KMS-11 (cell line): Measurements from ENCODE around the gene RHEBL1.

Source experiments
- H2AFZ ChIP-seq: fragments of 200-600 bp; sonication (generic); 2 replicates; pipeline ENCODE4 v1.6.1; 2016; ENCODE audit warnings: antibody characterized with exemption, mixed run types, low read depth
- H3K27ac ChIP-seq: fragments of 200-600 bp; sonication (generic); 2 replicates; pipeline ENCODE4 v1.6.1; 2016; ENCODE audit warnings: mild to moderate bottlenecking, mixed run types
- H3K27me3 ChIP-seq: fragments of 200-600 bp; sonication (generic); 2 replicates; pipeline ENCODE4 v1.6.1; 2017; ENCODE audit warnings: mild to moderate bottlenecking, low read depth, mixed run types, moderate library complexity; ENCODE audit not compliant: insufficient read depth
- H3K36me3 ChIP-seq: fragments of 200-600 bp; sonication (generic); 2 replicates; pipeline ENCODE4 v1.6.1; 2017; ENCODE audit warnings: mild to moderate bottlenecking, mixed run types; ENCODE audit not compliant: insufficient read depth
- H3K4me1 ChIP-seq: fragments of 200-600 bp; sonication (generic); 2 replicates; pipeline ENCODE4 v1.6.1; 2016; ENCODE audit warnings: mild to moderate bottlenecking, low read depth, mixed run types; ENCODE audit not compliant: poor library complexity, severe bottlenecking
- H3K4me2 ChIP-seq: fragments of 200-600 bp; sonication (generic); 2 replicates; pipeline ENCODE4 v1.7.0; 2016; ENCODE audit warnings: mild to moderate bottlenecking, mixed run types
- H3K4me3 ChIP-seq: fragments of 200-600 bp; sonication (generic); IDR thresholded peaks from 2 replicates; pipeline ENCODE4 v1.6.1; 2017; ENCODE audit warnings: low read depth, low read length, mixed read lengths; ENCODE audit not compliant: insufficient read depth
- H3K79me2 ChIP-seq: fragments of 200-600 bp; sonication (generic); 2 replicates; pipeline ENCODE4 v1.6.1; 2016; ENCODE audit warnings: low read depth, mixed run types; ENCODE audit not compliant: insufficient read depth
- H3K9ac ChIP-seq: fragments of 200-600 bp; sonication (generic); 2 replicates; pipeline ENCODE4 v1.6.1; 2016; ENCODE audit warnings: mild to moderate bottlenecking, mixed run types
- H4K20me1 ChIP-seq: fragments of 200-600 bp; sonication (generic); 2 replicates; pipeline ENCODE4 v1.6.1; 2016; ENCODE audit warnings: mild to moderate bottlenecking, mixed run types; ENCODE audit not compliant: insufficient read depth
- TF ChIP-seq, protein P1 (sequence below): fragments of 200-600 bp; sonication (generic); conservative IDR thresholded peaks from 2 replicates; pipeline ENCODE4 v1.6.1; 2017; ENCODE audit warnings: low read depth, mild to moderate bottlenecking, antibody characterized with exemption, low read length, moderate library complexity, mixed read lengths

Gene RHEBL1

DNA sequence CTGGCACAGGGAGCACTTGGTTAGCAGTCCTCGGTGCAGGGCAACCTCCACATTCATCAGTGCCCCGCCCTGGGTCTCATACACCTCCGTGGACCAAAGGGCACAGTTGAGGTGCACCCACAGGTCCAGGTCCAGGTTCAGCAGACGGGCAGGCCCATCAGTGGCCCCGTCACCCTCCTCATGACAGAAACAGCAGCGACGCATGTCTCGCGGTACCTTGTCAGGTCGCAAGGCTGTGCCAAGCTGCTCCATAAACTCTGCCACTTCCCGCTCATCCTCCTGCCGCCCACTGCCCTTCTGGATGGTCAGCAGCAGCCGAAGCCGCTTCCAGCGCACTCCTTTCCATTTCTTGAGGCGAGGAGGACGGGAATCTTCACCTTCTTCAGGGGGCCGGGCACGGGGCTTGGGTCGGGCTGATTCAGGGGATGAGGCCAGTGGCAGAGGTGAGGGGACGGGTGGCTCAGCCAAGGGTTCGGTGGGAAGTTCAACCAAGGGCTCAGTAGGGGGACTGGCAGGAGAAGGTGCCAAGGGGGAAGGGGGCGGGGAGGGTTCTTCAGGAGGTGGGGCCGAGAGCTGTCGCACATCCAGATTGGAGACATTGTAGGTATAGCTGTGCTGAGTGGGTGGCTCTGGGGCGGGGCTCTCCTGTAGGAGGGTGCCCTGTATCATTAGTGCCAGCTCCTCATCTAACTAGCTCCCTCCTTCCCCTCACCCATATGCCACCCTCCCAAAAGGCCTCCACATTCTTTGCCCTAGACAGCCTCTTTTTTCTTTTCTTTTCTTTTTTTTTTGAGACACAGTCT is 42.9 kb downstream of the RHEBL1 start:
- no peak overlapping the region for H3K4me2 ChIP-seq
- H4K20me1 ChIP-seq, result no peaks in the 10 kb centered on the region
- no peaks in the 10 kb centered on the region for H3K79me2 ChIP-seq
- H3K36me3 ChIP-seq, result peaks cover 7% of the 10 kb centered on the region; the same call in 1 of the 2 replicates
- no peak overlapping the region for H3K4me3 ChIP-seq
- no peak overlapping the region for H2AFZ ChIP-seq
- no peak overlapping the region for H3K27ac ChIP-seq
- TF ChIP-seq, protein P1, sequence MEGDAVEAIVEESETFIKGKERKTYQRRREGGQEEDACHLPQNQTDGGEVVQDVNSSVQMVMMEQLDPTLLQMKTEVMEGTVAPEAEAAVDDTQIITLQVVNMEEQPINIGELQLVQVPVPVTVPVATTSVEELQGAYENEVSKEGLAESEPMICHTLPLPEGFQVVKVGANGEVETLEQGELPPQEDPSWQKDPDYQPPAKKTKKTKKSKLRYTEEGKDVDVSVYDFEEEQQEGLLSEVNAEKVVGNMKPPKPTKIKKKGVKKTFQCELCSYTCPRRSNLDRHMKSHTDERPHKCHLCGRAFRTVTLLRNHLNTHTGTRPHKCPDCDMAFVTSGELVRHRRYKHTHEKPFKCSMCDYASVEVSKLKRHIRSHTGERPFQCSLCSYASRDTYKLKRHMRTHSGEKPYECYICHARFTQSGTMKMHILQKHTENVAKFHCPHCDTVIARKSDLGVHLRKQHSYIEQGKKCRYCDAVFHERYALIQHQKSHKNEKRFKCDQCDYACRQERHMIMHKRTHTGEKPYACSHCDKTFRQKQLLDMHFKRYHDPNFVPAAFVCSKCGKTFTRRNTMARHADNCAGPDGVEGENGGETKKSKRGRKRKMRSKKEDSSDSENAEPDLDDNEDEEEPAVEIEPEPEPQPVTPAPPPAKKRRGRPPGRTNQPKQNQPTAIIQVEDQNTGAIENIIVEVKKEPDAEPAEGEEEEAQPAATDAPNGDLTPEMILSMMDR, result no peak
- no peak overlapping the region for H3K9ac ChIP-seq
- no peaks in the 10 kb centered on the region for H3K27me3 ChIP-seq
- no peaks in the 10 kb centered on the region for H3K4me1 ChIP-seq

DNA sequence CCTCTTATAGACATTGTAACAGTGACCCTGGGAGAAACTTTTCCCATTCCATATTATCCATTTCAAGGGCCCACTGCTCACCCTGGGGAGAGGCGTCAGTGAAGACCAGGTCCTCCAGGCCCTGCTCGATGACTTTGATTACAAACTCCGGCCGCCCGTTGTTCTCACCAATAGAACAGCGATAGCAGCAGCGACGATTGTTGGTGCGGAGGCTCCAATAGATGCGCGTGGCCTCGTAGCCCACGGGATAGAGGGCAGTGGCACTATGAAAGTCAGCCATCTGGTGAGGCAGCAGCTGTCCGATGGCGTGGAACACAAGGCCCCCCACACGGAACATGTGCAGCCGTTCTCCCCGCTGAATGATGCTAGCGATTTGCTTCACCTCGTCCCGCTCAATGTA is 43.7 kb downstream of the RHEBL1 start:
- H3K36me3 ChIP-seq, result peaks cover 7% of the 10 kb centered on the region; the same call in 1 of the 2 replicates
- H3K4me1 ChIP-seq, result no peaks in the 10 kb centered on the region

DNA sequence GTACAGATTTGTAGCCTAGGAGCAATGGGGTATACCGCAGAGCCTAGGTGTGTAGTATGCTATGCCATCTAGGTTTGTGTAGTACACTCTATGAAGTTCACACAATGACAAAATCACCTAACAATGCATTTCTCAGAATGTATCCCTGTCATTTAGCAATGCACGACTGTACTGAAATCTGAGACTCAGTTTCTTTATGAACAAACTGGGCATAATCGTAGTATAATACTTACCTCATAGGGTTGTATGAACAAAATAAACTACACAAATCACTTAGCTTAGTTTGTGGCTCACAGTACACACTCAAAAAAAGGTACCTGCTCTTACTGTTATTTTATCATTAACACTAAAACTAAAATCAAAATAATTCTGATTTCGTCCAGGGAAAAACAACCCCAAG is 44.3 kb downstream of the RHEBL1 start:
- peaks cover 7% of the 10 kb centered on the region; the same call in 1 of the 2 replicates for H3K36me3 ChIP-seq
- H3K79me2 ChIP-seq, result no peaks in the 10 kb centered on the region
- H2AFZ ChIP-seq, result no peak overlapping the region
- no peak overlapping the region for H3K27ac ChIP-seq
- H4K20me1 ChIP-seq, result no peaks in the 10 kb centered on the region
- no peak overlapping the region for H3K4me2 ChIP-seq
- TF ChIP-seq, protein P1, result no peak
- H3K4me3 ChIP-seq, result no peak overlapping the region
- H3K9ac ChIP-seq, result no peak overlapping the region
- H3K27me3 ChIP-seq, result no peaks in the 10 kb centered on the region
- H3K4me1 ChIP-seq, result no peaks in the 10 kb centered on the region

More for the DNA sequence above, 43.7 kb downstream of the RHEBL1 start:
- Histone ChIP-seq H3K4me3 (no peak overlapping the region), H3K27me3 (no peaks in the 10 kb centered on the region), H3K27ac (no peak overlapping the region), H3K4me2 (no peak overlapping the region), H4K20me1 (no peaks in the 10 kb centered on the region), H2AFZ (no peak overlapping the region), H3K79me2 (no peaks in the 10 kb centered on the region), H3K9ac (no peak overlapping the region)
- TF ChIP-seq, protein P1, result no peak

DNA sequence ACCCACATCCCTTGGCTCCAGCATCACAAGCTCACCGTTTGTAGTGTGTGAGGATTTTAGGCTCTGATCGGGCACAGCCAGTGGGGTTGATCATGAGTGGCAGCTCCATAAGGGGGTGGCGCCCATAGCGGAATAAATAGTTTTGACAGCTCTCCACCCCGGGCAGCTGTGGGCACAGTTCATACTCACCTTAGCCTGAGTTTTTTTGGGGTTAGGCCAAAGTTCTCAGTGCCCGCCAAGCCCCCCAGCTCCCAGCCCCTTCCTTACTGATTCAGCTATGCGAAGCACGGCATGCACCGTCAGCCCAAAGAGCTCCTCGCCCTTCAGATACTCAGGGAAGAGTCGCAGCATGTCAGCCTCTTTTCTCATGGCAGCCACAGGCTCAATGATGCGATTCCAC is 45.2 kb downstream of the RHEBL1 start:
- H2AFZ ChIP-seq, result no peak overlapping the region
- peaks cover 7% of the 10 kb centered on the region; the same call in 1 of the 2 replicates for H3K36me3 ChIP-seq

More for the DNA sequence above, 45.2 kb downstream of the RHEBL1 start:
- no peaks in the 10 kb centered on the region for H4K20me1 ChIP-seq
- H3K4me1 ChIP-seq, result peaks cover 4% of the 10 kb centered on the region
- no peaks in the 10 kb centered on the region for H3K27me3 ChIP-seq
- no peaks in the 10 kb centered on the region for H3K79me2 ChIP-seq
- H3K27ac ChIP-seq, result no peak overlapping the region
- no peak overlapping the region for H3K4me2 ChIP-seq
- TF ChIP-seq, protein P1, result no peak
- no peak overlapping the region for H3K9ac ChIP-seq
- H3K4me3 ChIP-seq, result no peak overlapping the region
